ENCODE results near the gene SELENOH.
"Not testable (repeated sequence)": the region's sequence is repeated elsewhere in the genome, so short reads cannot be mapped to it uniquely, and the experiment has no call there.

The SELENOH gene, protein sequence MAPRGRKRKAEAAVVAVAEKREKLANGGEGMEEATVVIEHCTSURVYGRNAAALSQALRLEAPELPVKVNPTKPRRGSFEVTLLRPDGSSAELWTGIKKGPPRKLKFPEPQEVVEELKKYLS

GRCh38 chr11:57741132-57742086 is at the start of gene SELENOH:
Gene SELENOH (plus strand): TSS chr11:57741491. CDS start chr11:57741596, 105 bp downstream.
- DNase-seq: peak; percentile 98

DNA sequence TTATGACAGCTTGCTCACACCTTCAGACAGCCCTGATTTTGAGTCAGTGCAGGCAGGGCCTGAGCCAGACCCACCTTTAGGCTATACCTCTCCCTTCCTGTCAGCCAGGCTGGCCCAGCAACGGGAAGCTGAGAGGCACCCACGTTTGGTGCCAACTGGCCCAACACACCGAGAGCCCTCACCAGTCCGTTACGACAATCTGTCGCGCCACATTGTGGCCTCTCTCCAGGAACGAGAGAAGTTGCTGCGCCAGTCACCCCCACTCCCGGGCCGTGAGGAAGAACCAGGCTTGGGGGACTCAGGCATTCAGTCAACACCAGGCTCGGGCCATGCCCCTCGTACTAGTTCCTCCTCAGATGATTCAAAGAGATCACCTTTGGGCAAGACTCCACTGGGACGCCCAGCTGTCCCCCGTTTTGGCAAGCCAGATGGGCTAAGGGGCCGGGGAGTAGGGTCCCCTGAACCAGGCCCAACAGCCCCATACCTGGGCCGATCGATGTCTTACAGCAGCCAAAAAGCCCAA is 42.4 kb upstream of the SELENOH start:
- DNase-seq: no peak

GRCh38 chr11:57699813-57700212 is 41.5 kb upstream of the SELENOH start:
- DNase-seq: no peak

- no peak for DNase-seq
These were observed 40.9 kb upstream of the SELENOH start for GRCh38 chr11:57700425-57700824.

GRCh38 chr11:57703341-57703740 is 38.0 kb upstream of the SELENOH start:
- DNase-seq: no peak

GRCh38 chr11:57704932-57705331 is 36.4 kb upstream of the SELENOH start:
- DNase-seq: no peak

DNA sequence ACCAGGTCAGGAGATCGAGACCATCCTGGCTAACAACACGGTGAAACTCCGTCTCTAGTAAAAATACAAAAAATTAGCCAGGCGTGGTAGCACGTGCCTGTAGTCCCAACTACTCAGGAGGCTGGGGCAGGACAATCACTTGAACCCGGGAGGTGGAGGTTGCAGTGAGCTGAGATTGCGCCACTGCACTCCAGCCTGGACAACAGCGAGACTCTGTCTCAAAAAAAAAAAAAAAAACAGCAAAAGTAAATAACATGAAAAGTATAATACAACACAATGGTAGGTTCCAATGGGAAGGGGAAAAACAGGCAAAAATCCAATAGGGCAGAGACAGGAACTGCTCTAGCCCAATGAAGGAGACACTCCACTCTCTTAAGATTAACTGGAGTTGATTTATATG is 35.9 kb upstream of the SELENOH start:
- DNase-seq: not testable (repeated sequence)

DNA sequence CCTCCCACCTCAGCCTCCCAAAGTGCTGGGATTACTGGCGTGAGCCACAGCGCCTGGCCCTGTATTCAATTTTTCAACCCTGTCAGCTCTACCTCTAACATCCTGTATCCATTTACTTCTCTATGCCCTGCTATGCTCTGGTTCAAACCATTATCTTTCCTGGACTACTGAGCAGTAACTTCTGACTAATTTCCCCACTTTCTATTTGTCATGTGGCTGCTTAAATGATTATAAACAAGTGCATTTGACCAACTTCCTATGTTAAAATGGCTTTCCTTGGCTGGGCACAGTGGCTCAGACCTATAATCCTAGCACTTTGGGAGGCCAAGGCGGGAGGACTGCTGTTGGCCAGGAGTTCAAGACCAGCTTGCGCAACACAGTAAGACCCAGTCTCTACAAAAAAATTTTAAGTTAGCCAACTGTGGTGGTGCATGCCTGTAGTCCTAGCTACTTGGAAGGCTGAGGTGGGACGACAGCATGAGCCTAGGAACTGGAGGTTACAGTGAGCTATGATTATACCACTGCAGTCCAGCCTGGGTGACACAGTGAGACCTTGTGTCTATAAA is 31.4 kb upstream of the SELENOH start:
- no peak for DNase-seq

GRCh38 chr11:57711414-57712255 is 29.7 kb upstream of the SELENOH start, which contains the start of gene MED19:
Gene MED19 (minus strand): TSS chr11:57712215. CDS start chr11:57712179, 36 bp downstream.
- DNase-seq: peak; percentile 84

GRCh38 chr11:57712256-57713150 is 28.8 kb upstream of the SELENOH start, which contains the start of gene TMX2:
Gene TMX2 (plus strand): TSS chr11:57712593. CDS start chr11:57712619, 26 bp downstream.
- DNase-seq: peak; percentile 90

DNA sequence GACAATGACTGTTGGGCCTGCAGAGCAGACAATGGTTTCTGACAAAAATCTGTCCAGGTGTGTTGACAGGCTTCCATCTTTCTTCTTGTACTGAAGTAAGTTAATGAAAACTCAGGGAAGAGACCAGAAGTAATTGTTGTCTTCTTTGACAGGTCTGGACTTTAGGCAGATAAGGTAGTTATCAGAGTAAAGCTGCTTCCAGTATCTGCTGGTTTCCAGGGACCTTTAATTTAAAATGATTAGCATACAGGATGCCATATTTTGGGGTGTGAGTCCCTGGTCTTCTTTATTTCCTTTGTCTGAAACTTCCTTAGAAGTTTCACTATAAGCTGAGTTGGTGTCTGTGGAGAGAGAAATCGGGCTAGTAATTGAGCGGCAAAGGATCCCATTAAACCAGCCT is 27.5 kb upstream of the SELENOH start:
- DNase-seq: no peak

DNA sequence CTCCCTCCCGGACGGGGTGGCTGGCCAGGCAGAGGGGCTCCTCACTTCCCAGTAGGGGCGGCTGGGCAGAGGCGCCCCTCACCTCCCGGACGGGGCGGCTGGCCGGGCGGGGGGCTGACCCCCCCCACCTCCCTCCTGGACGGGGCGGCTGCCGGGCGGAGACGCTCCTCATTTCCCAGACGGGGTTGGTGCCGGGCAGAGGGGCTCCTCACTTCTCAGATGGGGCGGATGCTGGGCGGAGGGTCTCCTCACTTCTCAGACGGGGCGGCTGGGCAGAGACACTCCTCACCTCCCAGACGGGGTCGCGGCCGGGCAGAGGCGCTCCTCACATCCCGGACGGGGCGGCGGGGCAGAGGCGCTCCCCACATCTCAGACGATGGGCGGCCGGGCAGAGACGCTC is 24.6 kb upstream of the SELENOH start:
- DNase-seq: not testable (repeated sequence)

DNA sequence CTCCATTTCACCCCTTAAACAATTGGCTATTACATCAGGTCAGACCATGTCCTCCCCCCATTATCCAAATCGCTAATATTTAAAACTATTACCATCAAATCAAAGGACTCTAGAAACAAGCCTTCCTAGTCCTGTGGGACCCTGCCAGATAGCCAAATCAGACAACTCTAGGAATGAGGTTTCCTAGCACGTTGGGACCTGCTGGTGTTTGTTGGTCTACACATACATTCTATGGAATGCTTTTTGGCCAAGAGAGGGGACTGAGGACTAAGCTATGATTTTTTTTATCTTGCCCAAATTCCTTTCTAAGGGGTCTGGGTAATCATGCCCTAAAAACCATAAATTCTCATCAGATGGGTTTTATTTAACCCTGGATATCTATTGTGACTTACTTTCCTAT is 14.1 kb upstream of the SELENOH start:
- no peak for DNase-seq

DNA sequence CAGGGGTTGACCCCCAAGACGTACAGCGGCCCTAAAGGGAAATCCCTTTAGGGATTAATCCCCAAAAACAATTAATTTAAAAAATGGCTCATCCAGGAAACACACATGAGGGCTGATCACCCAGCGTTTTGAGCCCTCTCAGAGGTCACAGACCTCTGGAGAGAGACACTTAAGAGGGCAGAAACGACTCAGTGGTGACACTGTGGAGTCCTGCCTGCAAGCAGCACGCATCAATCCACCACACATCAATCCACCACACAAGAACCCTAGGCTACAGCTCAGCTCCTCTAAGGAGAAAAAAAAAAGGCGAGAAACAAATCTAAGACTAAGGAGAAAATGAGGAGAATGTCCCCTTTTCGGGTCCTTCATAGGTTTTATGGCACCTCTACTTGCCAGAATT is 12.5 kb upstream of the SELENOH start:
- no peak for DNase-seq

DNA sequence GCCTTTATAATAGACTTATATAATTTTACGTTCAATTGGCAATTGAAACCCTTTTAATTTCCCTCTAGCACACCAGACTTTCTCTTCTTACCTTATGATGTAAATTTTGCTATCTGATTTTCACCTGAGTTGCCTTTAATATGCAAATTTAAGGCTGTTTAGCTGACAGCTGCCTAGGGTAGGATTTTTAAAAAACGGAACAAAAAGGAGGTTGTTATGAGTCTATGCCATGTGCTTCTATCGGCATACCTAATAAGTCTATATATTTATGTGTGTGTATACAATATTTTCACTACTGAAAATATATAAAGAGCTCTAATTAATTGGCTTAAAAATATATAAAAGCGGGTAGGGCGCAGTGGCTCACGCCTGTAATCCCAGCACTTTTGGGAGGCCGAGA is 11.8 kb upstream of the SELENOH start:
- DNase-seq: no peak

- no peak for DNase-seq
These were observed 8.6 kb upstream of the SELENOH start for GRCh38 chr11:57732661-57733060.

DNA sequence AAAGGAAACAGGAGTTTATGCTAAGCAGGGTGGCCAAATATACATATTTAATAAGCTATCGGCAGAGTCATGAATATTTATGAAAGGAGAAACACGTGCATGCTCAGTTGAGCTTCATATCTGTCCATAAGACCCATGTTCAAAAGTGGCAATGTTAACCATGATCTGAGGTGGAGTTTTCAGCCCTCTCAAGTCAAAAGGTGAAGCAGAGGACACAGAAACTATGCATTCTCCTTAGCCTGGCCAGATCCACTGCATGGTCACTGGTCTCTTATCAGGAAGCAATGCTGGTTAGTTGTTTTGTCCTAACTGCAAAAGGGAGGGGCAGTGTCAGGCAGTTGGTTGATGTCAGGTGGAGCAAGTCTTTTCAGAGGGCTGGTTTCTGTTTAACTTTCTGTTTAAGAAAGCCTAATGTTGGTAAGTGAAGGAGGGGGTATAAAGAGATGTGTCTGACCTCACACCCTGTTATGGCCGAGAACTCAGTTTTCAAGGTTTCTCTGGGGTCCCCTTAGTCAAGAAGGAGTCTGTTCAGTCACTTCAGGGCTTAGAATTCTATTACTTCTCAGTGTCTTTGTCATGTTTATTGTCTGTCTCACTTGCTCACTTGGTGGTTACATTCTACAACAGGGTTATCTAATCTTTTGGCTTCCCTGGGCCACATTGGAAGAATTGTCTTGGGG is 5.5 kb upstream of the SELENOH start:
- no peak for DNase-seq

DNA sequence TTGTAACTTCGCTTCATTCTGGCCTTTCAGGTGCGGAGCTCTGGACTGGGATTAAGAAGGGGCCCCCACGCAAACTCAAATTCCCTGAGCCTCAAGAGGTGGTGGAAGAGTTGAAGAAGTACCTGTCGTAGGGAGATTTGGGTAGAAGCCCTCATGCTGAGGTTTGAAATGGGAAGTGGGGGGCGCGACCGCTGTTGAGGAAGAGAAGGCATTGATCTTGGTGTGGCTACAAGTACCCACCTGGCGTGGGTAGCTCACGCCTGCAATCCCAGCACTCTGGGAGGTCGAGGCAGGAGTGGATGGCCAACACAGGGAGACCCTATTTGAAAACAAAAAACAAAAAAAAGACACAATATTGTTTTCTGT is 779 bp downstream of the SELENOH start:
- DNase-seq: no peak

DNA sequence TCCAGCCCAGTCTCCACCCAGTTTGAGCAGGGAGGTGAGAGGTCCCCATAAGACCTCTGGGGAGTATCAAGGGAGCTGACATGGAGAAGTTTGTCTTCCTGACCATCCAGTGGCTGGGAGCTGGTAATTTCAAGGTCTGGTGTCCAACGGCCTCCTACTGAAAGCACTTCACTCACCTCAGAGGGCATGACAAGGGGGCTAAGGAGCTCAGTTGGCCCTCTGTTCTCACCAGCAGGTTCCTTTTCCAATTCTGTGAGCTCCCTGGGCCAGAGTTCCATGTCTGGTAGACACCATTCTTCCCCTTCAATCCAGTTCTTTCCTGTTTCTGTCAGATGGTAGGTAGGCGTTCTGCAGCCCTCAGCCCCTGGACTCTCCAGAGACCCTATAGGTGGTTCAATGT is 3.1 kb downstream of the SELENOH start:
- no peak for DNase-seq

DNA sequence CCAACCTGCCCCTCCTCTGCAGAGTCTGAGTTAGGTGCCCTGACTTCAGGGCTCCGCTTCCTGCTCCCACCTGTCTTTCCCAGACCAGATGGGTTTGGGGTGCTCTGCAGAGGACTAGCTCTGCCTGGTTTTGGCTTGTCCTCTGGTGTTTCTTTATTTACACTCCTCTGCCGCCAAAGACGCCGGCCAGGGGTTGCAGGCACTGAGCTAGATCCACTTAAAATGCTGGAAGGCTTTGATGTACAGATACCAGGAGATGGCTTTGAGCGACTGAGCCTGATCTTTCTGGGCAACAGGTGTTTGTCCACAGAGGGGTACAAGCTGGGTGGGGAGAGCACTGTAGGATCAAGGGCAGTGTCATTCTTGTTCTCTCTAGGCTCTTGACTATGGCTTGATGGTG is 3.9 kb downstream of the SELENOH start:
- DNase-seq: no peak

DNA sequence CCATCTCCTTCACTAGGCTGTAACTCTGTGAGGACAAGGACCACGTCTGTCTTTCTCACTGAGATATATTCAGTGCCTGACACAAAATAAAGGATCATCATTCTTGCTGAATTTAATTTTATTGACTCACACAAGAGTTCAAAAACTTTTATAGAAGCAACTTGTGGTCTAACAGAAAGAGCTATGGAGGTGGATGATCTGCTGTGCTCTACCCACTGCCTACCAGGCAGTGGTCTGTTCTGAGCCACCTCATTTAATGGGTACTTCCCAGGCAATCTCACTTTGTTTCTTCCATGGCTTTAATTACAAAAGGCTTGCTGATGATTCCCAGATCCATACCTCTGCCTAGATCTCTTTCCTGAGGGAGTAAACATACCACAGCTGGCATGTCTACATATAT is 5.6 kb downstream of the SELENOH start:
- DNase-seq: no peak
